ENCODE data around the gene NRROS. TPM values are rescaled to one million over a fixed set of nuclear protein-coding genes. Genes with fewer than 3 reads are reported as not detected.
A peak's percentile ranks its signal among the peaks of the same experiment; 100 is the strongest.
"Not testable (repeated sequence)": the region's sequence is repeated elsewhere in the genome, so short reads cannot be mapped to it uniquely, and the experiment has no call there.

NRROS gene
- polyA plus RNA-seq, result 2.1 TPM
- long read RNA-seq, donor 1, partial matches to known transcripts, result 0 of 1 reads
- long read RNA-seq, donor 1, other reads (novel, unspliced or antisense), result 0 of 1 reads
- long read RNA-seq, donor 2, partial matches to known transcripts, result 0 of 3 reads
- long read RNA-seq, donor 2, other reads (novel, unspliced or antisense), result 0 of 3 reads
- long read RNA-seq, donor 3, result 0 reads
- long read RNA-seq, donor 4, result 0 reads
- long read RNA-seq, donor 5, partial matches to known transcripts, result 0 of 3 reads
- long read RNA-seq, donor 5, other reads (novel, unspliced or antisense), result 0 of 3 reads
- long read RNA-seq, donor 6, partial matches to known transcripts, result 0 of 2 reads
- long read RNA-seq, donor 6, other reads (novel, unspliced or antisense), result 0 of 2 reads
- long read RNA-seq, donor 7, result 0 reads
- long read RNA-seq, donor 8, result 0 reads
- long read RNA-seq, donor 9, result 0 reads
- long read RNA-seq, donor 10, partial matches to known transcripts, result 0 of 2 reads
- long read RNA-seq, donor 10, other reads (novel, unspliced or antisense), result 0 of 2 reads
- long read RNA-seq, donor 11, result 0 reads

DNA sequence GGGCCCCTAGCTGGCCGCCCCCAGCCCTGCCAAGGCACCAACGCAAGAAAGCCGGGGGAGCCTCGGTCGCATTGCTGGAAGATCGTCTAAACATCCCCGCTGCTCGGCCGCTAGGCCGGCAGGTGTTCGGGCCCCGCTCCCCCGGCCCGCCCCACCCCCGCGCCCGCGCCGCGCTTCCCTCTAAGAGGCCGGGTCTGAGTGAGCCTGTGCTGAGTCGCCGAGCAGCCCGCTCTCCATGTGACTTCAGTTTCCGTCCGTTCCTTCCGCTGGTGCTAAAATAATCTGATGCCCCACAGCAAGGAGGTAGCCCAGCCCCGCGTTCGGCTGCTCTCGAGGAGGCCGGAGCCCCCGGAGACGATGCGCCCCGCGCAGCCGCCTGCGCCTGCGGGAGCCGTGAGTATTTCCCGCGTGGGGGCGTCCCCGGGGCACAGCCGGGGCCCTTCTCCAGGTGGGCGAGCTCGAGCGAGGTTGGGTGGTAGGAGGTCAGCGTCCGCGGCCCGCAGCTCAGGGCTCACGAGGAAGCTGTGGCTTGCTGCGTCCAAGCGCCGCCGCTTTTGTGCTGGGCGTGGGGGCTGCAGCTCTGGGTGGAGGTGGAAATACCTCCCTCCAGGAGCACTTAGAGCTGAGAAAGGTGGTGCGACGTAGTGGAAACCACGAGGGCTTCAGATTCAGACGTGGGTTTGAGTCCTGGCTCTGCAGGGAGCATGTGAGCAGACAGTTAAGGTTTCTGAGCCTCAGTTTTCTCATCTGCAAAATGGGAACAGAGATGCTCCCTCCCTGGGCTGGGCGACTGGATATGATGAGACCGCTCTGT lies at the start of gene NRROS:
TSS of gene NRROS (plus strand) at position 212 of the 814 bp plus-strand sequence. CDS start 14,846 bp downstream, outside the sequence.
- Histone ChIP-seq H3K4me3 (ENCODE audit: low read length) (peak within 1 kb of the TSS; percentile 40), H3K36me3 (ENCODE audit: control insufficient read depth, insufficient read depth, low read length) (no peaks in the 10 kb centered on the region), H3K27me3 (ENCODE audit: control insufficient read depth, insufficient read depth, low read length) (peaks cover 27% of the 10 kb centered on the region), H3K4me1 (ENCODE audit: control insufficient read depth, insufficient read depth, low read length) (no peaks in the 10 kb centered on the region), H3K27ac (ENCODE audit: low read length) (no peak within 1 kb of the TSS), H3K9me3 (ENCODE audit: control insufficient read depth, low read depth, low read length) (no peaks in the 10 kb centered on the region)
- WGBS (ENCODE audit: insufficient coverage, low lambda C conversion rate), result no CpG with 5 or more reads among the region's 65 CpGs
- DNase-seq, result peak; percentile 35 to 72

DNA sequence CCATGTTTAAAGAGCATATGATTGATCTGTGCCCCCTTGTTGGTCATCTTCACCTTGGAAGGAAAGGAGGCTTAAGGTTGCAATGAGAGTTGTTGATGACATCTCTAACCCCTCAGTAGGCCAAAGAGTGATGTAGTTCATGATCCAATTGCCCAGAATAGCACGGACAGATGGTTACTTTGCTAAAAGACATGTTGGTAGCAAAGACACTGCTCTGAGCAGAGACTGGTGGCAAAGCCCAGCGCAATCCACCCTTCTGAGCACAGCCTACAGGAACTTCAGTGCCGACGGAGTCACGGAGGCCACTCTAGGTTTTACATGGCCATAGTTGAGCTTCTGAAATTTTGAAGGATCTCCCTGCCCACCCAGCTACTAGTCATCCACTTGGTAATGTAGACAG lies 49.2 kb upstream of the NRROS start:
- Histone ChIP-seq H3K27ac (ENCODE audit: low read length) (no peak overlapping the region), H3K36me3 (ENCODE audit: control insufficient read depth, insufficient read depth, low read length) (peaks cover 3% of the 10 kb centered on the region), H3K9me3 (ENCODE audit: control insufficient read depth, low read depth, low read length) (no peaks in the 10 kb centered on the region), H3K4me3 (ENCODE audit: low read length) (no peak overlapping the region), H3K4me1 (ENCODE audit: control insufficient read depth, insufficient read depth, low read length) (no peaks in the 10 kb centered on the region), H3K27me3 (ENCODE audit: control insufficient read depth, insufficient read depth, low read length) (no peaks in the 10 kb centered on the region)
- WGBS (ENCODE audit: insufficient coverage, low lambda C conversion rate), result 83% methylated on average over 1 of the region's 5 CpGs
- DNase-seq, result no peak

DNA sequence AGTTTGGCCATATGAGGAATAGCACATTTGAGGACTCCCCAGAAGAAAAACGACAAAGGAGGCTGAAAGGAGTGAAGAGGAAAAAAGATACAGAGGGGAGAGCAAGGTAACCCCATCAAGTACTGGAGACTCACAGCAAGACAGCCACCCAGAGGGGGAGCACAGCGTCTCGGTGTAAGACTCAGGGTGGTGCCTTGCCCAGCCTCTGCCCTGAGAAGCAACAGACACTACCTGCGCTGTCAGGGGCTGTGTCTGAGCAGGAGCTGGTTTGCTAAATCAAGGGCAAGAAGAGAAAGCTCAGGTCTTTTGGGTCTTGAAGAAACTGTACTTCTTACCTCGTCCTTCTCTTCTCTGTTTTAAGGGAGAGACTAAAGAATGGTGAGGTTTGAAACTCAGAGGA lies 43.1 kb upstream of the NRROS start:
- peaks cover 4% of the 10 kb centered on the region for H3K27me3 ChIP-seq (ENCODE audit: control insufficient read depth, insufficient read depth, low read length)
- H3K27ac ChIP-seq (ENCODE audit: low read length), result no peak overlapping the region
- no peaks in the 10 kb centered on the region for H3K4me1 ChIP-seq (ENCODE audit: control insufficient read depth, insufficient read depth, low read length)
- no peaks in the 10 kb centered on the region for H3K36me3 ChIP-seq (ENCODE audit: control insufficient read depth, insufficient read depth, low read length)
- no peaks in the 10 kb centered on the region for H3K9me3 ChIP-seq (ENCODE audit: control insufficient read depth, low read depth, low read length)
- DNase-seq, result no peak
- no peak overlapping the region for H3K4me3 ChIP-seq (ENCODE audit: low read length)
- 86% methylated on average over 3 of the region's 5 CpGs for WGBS (ENCODE audit: insufficient coverage, low lambda C conversion rate)

DNA sequence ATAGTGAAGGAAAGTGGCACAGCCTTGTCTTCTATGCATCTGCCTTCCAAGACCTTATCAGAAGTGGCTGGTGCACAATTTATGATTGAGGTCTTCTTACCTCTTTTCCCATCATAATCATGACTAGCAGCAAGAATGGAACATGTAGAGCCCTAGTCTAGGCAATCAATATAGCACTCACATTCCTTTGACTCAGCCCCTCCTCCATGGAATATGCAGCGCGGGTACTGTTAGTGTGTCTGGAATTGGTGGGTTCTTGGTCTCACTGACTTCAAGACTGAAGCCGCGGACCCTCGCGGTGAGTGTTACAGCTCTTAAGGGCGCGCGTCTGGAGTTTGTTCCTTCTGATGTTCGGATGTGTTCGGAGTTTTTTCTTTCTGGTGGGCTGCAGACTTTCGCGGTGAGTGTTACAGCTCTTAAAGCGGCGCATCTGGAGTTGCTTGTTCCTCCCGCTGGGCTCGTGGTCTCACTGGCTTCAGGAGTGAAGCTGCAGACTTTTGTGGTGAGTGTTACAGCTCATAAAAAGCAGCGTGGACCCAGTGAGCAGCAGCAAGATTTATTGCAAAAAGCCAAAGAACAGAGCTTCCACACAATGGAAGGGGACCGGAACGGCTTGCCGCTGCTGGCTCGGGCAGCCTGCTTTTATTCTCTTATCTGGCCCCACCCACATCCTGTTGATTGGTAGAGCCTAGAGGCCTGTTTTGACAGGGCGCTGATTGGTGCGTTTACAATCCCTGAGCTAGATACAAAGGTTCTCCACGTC lies 41.3 kb upstream of the NRROS start:
- not testable (repeated sequence) for DNase-seq; H3K36me3 ChIP-seq (ENCODE audit: control insufficient read depth, insufficient read depth, low read length); H3K27ac ChIP-seq (ENCODE audit: low read length); H3K27me3 ChIP-seq (ENCODE audit: control insufficient read depth, insufficient read depth, low read length); H3K4me3 ChIP-seq (ENCODE audit: low read length); H3K4me1 ChIP-seq (ENCODE audit: control insufficient read depth, insufficient read depth, low read length); H3K9me3 ChIP-seq (ENCODE audit: control insufficient read depth, low read depth, low read length)
- WGBS (ENCODE audit: insufficient coverage, low lambda C conversion rate), result no CpG with 5 or more reads among the region's 25 CpGs

DNA sequence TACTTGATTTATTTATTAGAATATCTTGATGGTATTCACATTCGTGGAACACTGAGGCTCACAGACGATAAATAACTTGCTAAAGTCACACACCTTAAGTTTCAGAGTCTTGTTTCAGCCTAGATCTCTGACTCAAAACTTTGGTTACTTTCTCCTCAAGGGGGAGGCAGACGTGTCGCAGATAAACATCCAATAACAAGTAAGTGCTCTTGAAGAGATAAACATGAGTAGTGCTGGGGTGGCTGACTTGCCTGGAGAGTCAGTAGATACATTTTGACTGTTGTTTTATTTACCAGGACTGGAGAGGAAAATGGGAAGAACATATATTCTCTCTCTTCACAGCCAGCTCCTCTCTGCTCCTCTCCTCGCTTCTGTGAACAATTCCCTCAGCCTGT lies 39.8 kb upstream of the NRROS start:
- no peaks in the 10 kb centered on the region for H3K9me3 ChIP-seq (ENCODE audit: control insufficient read depth, low read depth, low read length)
- H3K36me3 ChIP-seq (ENCODE audit: control insufficient read depth, insufficient read depth, low read length), result no peaks in the 10 kb centered on the region
- no peaks in the 10 kb centered on the region for H3K4me1 ChIP-seq (ENCODE audit: control insufficient read depth, insufficient read depth, low read length)
- no peak overlapping the region for H3K4me3 ChIP-seq (ENCODE audit: low read length)
- peaks cover 4% of the 10 kb centered on the region for H3K27me3 ChIP-seq (ENCODE audit: control insufficient read depth, insufficient read depth, low read length)
- DNase-seq, result no peak
- H3K27ac ChIP-seq (ENCODE audit: low read length), result no peak overlapping the region
- WGBS (ENCODE audit: insufficient coverage, low lambda C conversion rate), result no CpG with 5 or more reads among the region's 5 CpGs

DNA sequence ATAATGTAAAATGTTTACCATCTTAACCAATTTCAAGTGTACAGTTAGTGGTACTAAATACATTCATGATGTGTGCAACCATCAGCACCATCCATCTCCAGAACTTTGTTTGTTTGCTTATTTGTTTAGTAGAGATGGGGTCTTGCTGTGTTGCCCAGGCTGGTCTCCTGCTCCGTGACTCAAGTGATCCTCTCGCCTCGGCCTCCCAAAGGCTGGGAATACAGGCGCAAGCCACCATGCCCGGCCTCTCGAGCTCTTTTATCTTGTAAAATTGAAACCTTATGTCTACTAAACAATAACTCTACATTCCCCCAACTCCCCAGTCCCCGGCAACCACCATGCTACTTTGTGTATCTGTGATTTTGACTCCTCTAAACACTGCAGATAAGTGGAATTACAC lies 39.1 kb upstream of the NRROS start:
- Histone ChIP-seq H3K36me3 (ENCODE audit: control insufficient read depth, insufficient read depth, low read length) (no peaks in the 10 kb centered on the region), H3K4me1 (ENCODE audit: control insufficient read depth, insufficient read depth, low read length) (no peaks in the 10 kb centered on the region), H3K4me3 (ENCODE audit: low read length) (no peak overlapping the region), H3K27ac (ENCODE audit: low read length) (no peak overlapping the region), H3K27me3 (ENCODE audit: control insufficient read depth, insufficient read depth, low read length) (peaks cover 4% of the 10 kb centered on the region), H3K9me3 (ENCODE audit: control insufficient read depth, low read depth, low read length) (no peaks in the 10 kb centered on the region)
- WGBS (ENCODE audit: insufficient coverage, low lambda C conversion rate), result no CpG with 5 or more reads among the region's 7 CpGs
- DNase-seq, result no peak

DNA sequence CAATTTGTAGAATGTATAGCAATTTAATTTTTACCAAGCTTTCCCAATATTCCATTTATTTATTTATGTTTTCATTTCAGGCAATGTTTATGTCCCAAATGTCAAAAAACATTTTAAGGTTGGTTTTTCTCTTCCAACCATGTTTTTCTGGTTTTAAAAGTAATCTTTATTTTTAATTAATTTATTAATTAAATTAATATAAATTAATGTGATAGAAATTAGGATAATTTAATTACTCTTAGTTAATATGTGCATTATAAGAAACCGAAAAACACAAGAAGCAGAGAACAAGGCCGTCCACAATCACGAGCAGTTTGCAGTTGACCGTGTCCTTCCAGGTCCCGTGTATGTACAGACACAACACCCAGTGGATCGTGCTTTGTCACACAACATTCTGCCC lies 36.8 kb upstream of the NRROS start:
- Histone ChIP-seq H3K36me3 (ENCODE audit: control insufficient read depth, insufficient read depth, low read length) (no peaks in the 10 kb centered on the region), H3K27me3 (ENCODE audit: control insufficient read depth, insufficient read depth, low read length) (no peaks in the 10 kb centered on the region), H3K9me3 (ENCODE audit: control insufficient read depth, low read depth, low read length) (no peaks in the 10 kb centered on the region), H3K27ac (ENCODE audit: low read length) (no peak overlapping the region), H3K4me3 (ENCODE audit: low read length) (no peak overlapping the region), H3K4me1 (ENCODE audit: control insufficient read depth, insufficient read depth, low read length) (no peaks in the 10 kb centered on the region)
- WGBS (ENCODE audit: insufficient coverage, low lambda C conversion rate), result 100% methylated on average over 1 of the region's 6 CpGs
- no peak for DNase-seq

DNA sequence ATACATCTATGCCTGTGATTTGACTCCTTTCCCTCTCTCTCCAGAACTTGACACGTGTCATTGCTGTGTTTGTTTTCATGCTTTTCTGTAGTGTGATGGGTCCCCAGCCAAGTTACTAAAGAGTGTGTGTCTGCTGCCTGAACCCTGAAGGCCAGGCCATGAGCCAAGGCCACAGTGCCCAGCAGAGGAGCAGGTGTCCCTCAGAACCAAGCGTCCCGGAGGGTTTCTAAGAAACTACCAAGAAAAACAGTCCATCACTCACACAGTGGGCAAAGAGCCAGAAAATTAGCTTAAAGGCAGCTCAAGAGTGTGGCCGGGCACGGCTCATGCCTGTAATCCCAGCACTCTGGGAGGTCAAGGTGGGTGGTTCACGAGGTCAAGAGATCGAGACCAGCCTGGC lies 35.8 kb upstream of the NRROS start:
- no peak overlapping the region for H3K4me3 ChIP-seq (ENCODE audit: low read length)
- no peak overlapping the region for H3K27ac ChIP-seq (ENCODE audit: low read length)
- no CpG with 5 or more reads among the region's 7 CpGs for WGBS (ENCODE audit: insufficient coverage, low lambda C conversion rate)

DNA sequence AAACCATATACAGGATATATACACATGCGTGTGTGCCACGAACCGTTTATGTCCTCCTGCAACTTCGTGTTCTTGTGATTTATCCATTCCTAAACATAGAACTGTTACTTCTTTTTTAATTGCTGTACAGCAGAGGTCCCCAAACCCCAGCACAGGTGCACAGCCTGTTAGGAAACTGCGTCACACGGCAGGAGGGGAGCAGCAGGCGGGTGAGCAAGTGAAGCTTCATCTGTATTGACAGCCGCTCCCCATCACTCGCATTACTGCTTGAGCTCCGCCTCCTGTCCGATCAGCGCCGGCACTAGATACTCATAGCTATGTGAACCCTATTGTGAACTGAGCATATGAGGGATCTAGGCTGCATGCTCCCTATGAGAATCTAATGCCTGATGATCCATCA lies 34.9 kb upstream of the NRROS start:
- Histone ChIP-seq H3K36me3 (ENCODE audit: control insufficient read depth, insufficient read depth, low read length) (no peaks in the 10 kb centered on the region), H3K27me3 (ENCODE audit: control insufficient read depth, insufficient read depth, low read length) (no peaks in the 10 kb centered on the region), H3K27ac (ENCODE audit: low read length) (no peak overlapping the region), H3K4me3 (ENCODE audit: low read length) (no peak overlapping the region), H3K4me1 (ENCODE audit: control insufficient read depth, insufficient read depth, low read length) (peaks cover 3% of the 10 kb centered on the region), H3K9me3 (ENCODE audit: control insufficient read depth, low read depth, low read length) (no peaks in the 10 kb centered on the region)
- 80% methylated on average over 4 of the region's 13 CpGs for WGBS (ENCODE audit: insufficient coverage, low lambda C conversion rate)
- no peak for DNase-seq

More for the DNA sequence above, 35.8 kb upstream of the NRROS start:
- no peak for DNase-seq
- H3K27me3 ChIP-seq (ENCODE audit: control insufficient read depth, insufficient read depth, low read length), result no peaks in the 10 kb centered on the region
- H3K4me1 ChIP-seq (ENCODE audit: control insufficient read depth, insufficient read depth, low read length), result no peaks in the 10 kb centered on the region
- H3K36me3 ChIP-seq (ENCODE audit: control insufficient read depth, insufficient read depth, low read length), result no peaks in the 10 kb centered on the region
- H3K9me3 ChIP-seq (ENCODE audit: control insufficient read depth, low read depth, low read length), result no peaks in the 10 kb centered on the region

DNA sequence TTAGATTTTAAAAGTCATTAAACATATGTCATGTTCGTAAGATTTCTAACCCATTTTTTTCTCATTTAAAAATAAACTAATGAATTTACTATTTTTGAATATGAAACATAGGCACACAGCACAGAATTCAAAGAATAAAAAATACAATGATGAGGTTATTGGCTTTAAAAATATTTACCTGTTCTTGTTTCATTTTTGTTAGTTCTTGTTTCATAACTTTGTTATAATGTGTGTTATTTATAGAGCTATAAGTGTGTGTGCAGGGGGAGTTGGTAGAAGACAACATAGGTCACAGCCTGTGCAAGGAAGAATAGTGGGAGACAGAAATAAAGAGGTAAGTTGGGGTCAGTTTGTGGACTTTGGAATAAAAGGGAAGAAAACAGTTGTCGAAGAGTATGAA lies 30.8 kb upstream of the NRROS start:
- Histone ChIP-seq H3K27ac (ENCODE audit: low read length) (no peak overlapping the region), H3K4me3 (ENCODE audit: low read length) (no peak overlapping the region), H3K4me1 (ENCODE audit: control insufficient read depth, insufficient read depth, low read length) (peaks cover 3% of the 10 kb centered on the region), H3K9me3 (ENCODE audit: control insufficient read depth, low read depth, low read length) (no peaks in the 10 kb centered on the region), H3K36me3 (ENCODE audit: control insufficient read depth, insufficient read depth, low read length) (no peaks in the 10 kb centered on the region), H3K27me3 (ENCODE audit: control insufficient read depth, insufficient read depth, low read length) (no peaks in the 10 kb centered on the region)
- no peak for DNase-seq
- 100% methylated on average over 1 of the region's 2 CpGs for WGBS (ENCODE audit: insufficient coverage, low lambda C conversion rate)

Measured in large intestine (tissue), 12 donors.